Kidney (tissue), 14 donors: Measurements from ENCODE around the gene BACE1-AS. TPM values are rescaled to one million over a fixed set of nuclear protein-coding genes. Genes with fewer than 3 reads are reported as not detected.

Experiments
- DNase-seq, 5 donors: peaks; one replicate each; pipeline ENCODE4 v3.0.0-alpha.2; 2013 to 2020
- FAIRE-seq: peaks from 2 replicates; lab custom pipeline; 2012; peaks lifted over from hg19 to GRCh38; lab: Jason Lieb, UNC
- H3K27ac ChIP-seq, 2 donors: one replicate each; pipeline ENCODE4 v1.7.0; 2013; ENCODE audit warnings: low read depth in 2 of 2, low read length in 2 of 2, inconsistent platforms in 1 of 2
- H3K27me3 ChIP-seq: one replicate; pipeline ENCODE4 v1.7.1; 2013; ENCODE audit warnings: low read length, inconsistent platforms; ENCODE audit not compliant: control insufficient read depth, insufficient read depth
- H3K36me3 ChIP-seq, 3 donors: one replicate each; pipeline versions ENCODE4 v1.7.0 to v1.7.1; 2013; ENCODE audit warnings: low read length in 3 of 3, control low read depth in 1 of 3, inconsistent platforms in 1 of 3; ENCODE audit not compliant: insufficient read depth in 3 of 3, control insufficient read depth in 2 of 3
- H3K4me1 ChIP-seq, 3 donors: one replicate each; pipeline versions ENCODE4 v1.7.0 to v1.7.1; 2013; ENCODE audit warnings: low read length in 3 of 3, inconsistent platforms in 1 of 3, low read depth in 1 of 3; ENCODE audit not compliant: control insufficient read depth in 2 of 3, insufficient read depth in 2 of 3
- H3K4me3 ChIP-seq, 3 donors: one replicate each; pipeline versions ENCODE4 v1.7.0 to v1.8.1; 2013; ENCODE audit warnings: low read length in 3 of 3, control low read depth in 1 of 3, inconsistent platforms in 1 of 3
- H3K9ac ChIP-seq, 3 donors: one replicate each; pipeline versions ENCODE4 v1.7.0 to v1.7.1; 2013; ENCODE audit warnings: low read length in 3 of 3, control low read depth in 1 of 3, inconsistent platforms in 1 of 3
- H3K9me3 ChIP-seq, 3 donors: one replicate each; pipeline versions ENCODE4 v1.7.0 to v1.7.1; 2013; ENCODE audit warnings: low read length in 3 of 3, control low read depth in 1 of 3, inconsistent platforms in 1 of 3; ENCODE audit not compliant: control insufficient read depth in 2 of 3, insufficient read depth in 1 of 3
- intact Hi-C: fragments of 100-400 bp; cut with DNase I; formaldehyde crosslinking; loops from one replicate; pipeline ENCODE4 v1.11.1; 2022
- polyA plus RNA-seq: library from polyadenylated mRNA; stranded (reverse); fragments of 350-450 nt; fragmentation: Illumina TruSeq; extraction: RNeasy Lipid Tissue Mini Kit (QIAGEN cat#74804); gene quantifications from one replicate; pipeline ENCODE4 v1.2.3, GENCODE V29; 2014; ENCODE audit warnings: low read depth, low replicate concordance; ENCODE audit not compliant: insufficient read depth
- total RNA-seq: library from RNA; stranded (reverse); fragmentation: NEBNext Ultra II Directional; extraction: Animal tissue kit (Norgen Biotek cat#: 25700); gene quantifications from one replicate; pipeline ENCODE4 v1.2.1, GENCODE V29; 2021
- TF ChIP-seq, protein P1 (sequence below): IDR thresholded peaks from 3 replicates; pipeline ENCODE4 v1.5.1; 2012; ENCODE audit warnings: mild to moderate bottlenecking, moderate library complexity, borderline replicate concordance; ENCODE audit not compliant: insufficient read depth; ENCODE audit errors: extremely low read depth
- donor health status: control.
- donor health status: control.
- donor health status: control.
- donor health status: control.
- donor health status: control.
- donor health status: DM: yes; HTN: yes; CAD: no.
- donor health status: Normal renal cell carcinoma (clear cell type).

Gene BACE1-AS
- total and polyA plus RNA-seq, 2 donors from 2014 or later = 8.0 to 8.9 TPM

DNA sequence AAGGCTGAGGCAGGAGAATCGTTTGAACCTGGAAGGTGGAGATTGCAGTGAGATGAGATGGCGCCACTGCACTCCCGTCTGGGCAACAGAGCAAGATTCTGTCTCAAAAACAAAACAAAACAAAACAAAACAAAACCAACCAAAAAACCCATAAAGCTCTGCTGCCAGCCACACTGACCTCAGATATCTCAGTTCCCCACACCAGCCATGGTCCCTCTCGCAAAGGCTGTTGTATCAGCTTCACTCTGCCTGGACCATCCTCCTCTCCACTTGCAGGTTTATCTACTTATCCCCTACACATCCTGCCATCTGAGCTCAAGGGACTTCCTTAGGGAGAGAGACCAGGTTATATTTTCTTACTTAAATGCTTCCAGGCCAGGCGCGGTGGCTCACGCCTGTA, 11.1 kb downstream of the BACE1-AS start:
- Histone ChIP-seq H3K4me1 (peaks cover 0 to 19% (median 12%) of the 10 kb centered on the region in 3 donors), H3K27me3 (no peaks in the 10 kb centered on the region), H3K9ac (no peak overlapping the region), H3K9me3 (no peaks in the 10 kb centered on the region), H3K27ac (no peak overlapping the region), H3K4me3 (no peak overlapping the region), H3K36me3 (no peaks in the 10 kb centered on the region)
- TF ChIP-seq, protein P1, sequence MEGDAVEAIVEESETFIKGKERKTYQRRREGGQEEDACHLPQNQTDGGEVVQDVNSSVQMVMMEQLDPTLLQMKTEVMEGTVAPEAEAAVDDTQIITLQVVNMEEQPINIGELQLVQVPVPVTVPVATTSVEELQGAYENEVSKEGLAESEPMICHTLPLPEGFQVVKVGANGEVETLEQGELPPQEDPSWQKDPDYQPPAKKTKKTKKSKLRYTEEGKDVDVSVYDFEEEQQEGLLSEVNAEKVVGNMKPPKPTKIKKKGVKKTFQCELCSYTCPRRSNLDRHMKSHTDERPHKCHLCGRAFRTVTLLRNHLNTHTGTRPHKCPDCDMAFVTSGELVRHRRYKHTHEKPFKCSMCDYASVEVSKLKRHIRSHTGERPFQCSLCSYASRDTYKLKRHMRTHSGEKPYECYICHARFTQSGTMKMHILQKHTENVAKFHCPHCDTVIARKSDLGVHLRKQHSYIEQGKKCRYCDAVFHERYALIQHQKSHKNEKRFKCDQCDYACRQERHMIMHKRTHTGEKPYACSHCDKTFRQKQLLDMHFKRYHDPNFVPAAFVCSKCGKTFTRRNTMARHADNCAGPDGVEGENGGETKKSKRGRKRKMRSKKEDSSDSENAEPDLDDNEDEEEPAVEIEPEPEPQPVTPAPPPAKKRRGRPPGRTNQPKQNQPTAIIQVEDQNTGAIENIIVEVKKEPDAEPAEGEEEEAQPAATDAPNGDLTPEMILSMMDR = no peak
- no peak for FAIRE-seq
- intact Hi-C loops = no loop called here
- no peak for DNase-seq

DNA sequence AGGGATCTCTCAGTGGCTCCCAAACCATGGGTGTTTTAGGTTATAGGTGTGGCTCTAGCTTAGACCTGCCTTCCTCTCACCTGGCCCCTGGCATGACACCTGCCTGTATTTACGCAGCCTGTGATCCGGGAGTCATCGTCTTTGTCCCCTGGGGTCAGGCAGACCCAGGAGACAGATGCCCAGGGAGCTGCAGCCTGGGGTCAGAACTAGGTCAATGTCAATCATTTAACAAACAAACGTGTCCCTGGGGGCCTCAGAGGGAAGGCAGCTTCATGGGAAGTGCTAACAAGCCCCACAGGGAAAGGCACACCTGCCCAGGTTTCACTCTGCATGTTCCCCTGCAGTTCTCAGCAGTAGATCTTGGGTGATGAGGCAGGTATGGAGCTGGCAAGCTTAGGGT, 12.0 kb downstream of the BACE1-AS start:
- H3K27ac ChIP-seq = no peak overlapping the region
- no peak for DNase-seq
- H3K4me3 ChIP-seq = no peak overlapping the region
- no peaks in the 10 kb centered on the region for H3K36me3 ChIP-seq
- H3K27me3 ChIP-seq = no peaks in the 10 kb centered on the region
- TF ChIP-seq, protein P1 = no peak
- intact Hi-C loops = no loop called here
- no peaks in the 10 kb centered on the region for H3K9me3 ChIP-seq
- H3K4me1 ChIP-seq = peaks cover 0 to 19% (median 12%) of the 10 kb centered on the region in 3 donors
- H3K9ac ChIP-seq = no peak overlapping the region
- no peak for FAIRE-seq

DNA sequence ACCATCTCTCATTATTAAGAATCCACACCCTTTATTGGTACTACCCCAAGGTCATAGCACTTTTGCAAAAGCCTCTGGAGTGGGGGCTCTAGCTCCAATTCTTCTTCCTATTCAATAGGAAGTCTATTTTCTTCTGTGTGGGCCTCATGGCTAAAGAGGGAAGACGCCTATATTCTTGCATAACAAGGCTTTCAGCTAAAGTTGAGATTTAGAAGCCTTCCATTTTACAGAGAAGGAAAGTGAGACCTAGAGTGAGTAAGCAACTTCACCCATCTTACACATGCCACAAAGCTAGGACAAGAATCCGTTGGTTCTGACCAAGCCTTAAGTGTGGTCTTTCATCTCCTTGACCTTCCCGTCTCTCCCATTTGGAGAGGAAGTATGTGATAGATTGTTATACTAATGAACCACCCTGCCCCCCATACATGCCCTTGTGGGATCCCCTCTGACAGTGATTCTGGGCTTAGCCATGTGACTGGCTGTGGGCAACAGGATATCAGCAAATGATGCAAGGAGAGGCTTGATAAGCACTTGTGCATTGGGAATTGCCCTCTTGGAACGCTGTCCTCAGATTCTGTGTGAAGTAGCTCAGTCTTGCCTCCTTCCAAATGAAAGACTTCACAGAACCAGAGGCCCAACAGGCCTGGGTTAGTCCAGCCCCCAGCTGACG, 12.6 kb downstream of the BACE1-AS start:
- TF ChIP-seq, protein P1 = no peak
- no peaks in the 10 kb centered on the region for H3K36me3 ChIP-seq
- no peak overlapping the region for H3K4me3 ChIP-seq
- no peak overlapping the region for H3K9ac ChIP-seq
- H3K27me3 ChIP-seq = no peaks in the 10 kb centered on the region
- no peak overlapping the region for H3K27ac ChIP-seq
- no peaks in the 10 kb centered on the region for H3K9me3 ChIP-seq
- FAIRE-seq (no peak), DNase-seq (no peak)
- H3K4me1 ChIP-seq = peaks cover 0 to 19% (median 12%) of the 10 kb centered on the region in 3 donors
- intact Hi-C loops = no loop called here
